ENCODE results near the gene HIC2.
"Not testable (repeated sequence)": the region's sequence is repeated elsewhere in the genome, so short reads cannot be mapped to it uniquely, and the experiment has no call there.

HIC2 gene

DNA sequence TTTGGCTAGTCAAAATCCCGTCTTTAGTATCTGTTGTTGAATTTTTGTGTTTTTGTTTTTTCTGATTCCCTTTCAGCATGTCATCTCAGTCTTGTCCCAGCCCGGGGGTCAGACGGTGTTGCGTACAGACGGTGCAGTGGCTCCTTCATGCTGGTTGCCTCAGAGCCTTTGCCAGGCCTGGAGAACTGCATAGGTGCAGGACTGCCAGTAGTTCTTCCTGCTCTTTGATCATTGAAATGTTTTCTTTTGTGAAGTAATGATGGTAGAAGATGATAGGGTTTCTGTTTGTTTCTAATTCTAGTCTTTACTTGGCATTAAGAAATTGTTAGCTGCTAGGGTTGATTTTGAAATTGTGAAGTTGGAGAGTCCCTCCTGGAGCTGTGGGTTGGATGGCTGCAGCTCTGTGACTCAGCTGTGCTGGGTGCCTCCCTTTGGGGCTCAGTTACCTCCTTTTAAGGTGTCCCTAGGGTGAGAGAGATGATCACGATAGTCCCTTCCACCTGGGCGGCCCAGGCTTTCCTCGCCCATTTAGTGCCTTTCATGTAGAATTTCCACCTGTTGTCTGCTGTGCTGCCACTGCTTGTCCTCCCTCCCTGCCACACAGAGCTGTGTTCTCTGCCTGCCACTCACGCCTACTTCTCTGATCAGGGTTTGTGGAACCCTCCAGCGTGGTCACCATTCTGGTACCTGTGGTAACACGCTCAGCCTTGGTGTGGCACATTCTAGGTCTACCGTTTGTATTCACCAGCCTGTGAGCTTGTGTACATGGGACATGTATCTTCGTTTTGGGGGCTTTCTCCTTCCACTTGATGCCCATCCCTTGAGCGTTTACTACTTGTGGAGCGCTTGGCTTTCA lies 17.4 kb downstream of the HIC2 start:
- not testable (repeated sequence) for DNase-seq (ENCODE audit: low read depth in 2 of 2)

GRCh38 chr22:21435998-21436810 lies 19.0 kb downstream of the HIC2 start:
- not testable (repeated sequence) for DNase-seq (ENCODE audit: low read depth in 2 of 2)

DNA sequence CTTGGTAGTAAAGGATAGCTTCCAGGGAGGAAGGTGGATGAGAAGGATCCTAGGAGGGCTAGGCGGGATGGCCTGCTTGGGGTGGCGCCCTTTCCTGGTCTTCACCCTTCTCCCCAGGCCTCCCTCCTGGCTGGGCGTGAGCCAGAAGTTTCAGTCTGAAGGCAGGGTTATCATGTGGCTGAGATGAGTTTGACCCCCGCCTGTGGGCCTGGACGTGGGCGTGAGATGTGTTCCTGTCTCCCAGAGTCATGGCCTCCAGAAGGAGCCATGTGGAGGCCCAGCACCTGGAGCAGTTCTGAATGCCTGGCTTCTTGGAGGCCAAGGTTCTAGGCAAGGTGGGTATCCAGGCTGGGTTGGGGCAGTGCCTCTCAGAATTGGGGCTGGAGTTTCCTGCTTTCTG lies 20.8 kb downstream of the HIC2 start:
- DNase-seq (ENCODE audit: low read depth in 2 of 2), result not testable (repeated sequence)

DNA sequence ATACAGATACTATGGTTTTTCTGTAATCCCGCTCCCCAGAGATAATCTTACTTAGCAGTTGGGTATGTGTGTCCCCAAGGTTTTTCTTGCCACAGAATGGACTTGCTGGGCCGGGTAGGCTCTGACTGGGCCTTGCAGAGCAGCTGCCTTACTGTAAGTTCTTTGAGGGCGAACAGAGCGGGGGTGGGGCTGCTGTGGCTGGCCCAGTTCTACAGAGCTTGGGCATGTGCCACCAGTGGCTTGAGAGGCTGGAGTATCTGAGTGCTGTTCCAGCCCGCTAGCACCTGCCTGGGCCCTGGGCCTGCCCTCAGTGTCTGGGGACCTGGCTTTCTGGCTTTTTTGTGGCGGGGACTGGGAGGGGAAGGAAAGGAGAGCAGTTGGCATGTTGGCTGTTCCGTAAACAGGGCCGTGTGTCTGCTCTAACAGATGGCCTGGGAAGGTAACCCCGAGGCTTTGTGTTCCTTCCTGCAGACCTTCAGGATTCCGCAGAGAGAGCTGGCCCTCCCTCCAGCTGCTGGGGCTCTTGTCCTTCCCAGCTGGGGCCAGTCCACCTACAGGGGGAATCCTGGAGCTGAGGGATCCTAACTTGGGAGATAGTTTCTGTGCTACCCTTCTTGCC lies 23.0 kb downstream of the HIC2 start:
- DNase-seq (ENCODE audit: low read depth in 2 of 2), result not testable (repeated sequence)

GRCh38 chr22:21440676-21441075 lies 23.5 kb downstream of the HIC2 start:
- not testable (repeated sequence) for DNase-seq (ENCODE audit: low read depth in 2 of 2)

- DNase-seq (ENCODE audit: low read depth in 2 of 2), result not testable (repeated sequence)
These were observed 24.0 kb downstream of the HIC2 start for GRCh38 chr22:21441170-21441569.

- not testable (repeated sequence) for DNase-seq (ENCODE audit: low read depth in 2 of 2)
These were observed 25.0 kb downstream of the HIC2 start for GRCh38 chr22:21442123-21442522.

DNA sequence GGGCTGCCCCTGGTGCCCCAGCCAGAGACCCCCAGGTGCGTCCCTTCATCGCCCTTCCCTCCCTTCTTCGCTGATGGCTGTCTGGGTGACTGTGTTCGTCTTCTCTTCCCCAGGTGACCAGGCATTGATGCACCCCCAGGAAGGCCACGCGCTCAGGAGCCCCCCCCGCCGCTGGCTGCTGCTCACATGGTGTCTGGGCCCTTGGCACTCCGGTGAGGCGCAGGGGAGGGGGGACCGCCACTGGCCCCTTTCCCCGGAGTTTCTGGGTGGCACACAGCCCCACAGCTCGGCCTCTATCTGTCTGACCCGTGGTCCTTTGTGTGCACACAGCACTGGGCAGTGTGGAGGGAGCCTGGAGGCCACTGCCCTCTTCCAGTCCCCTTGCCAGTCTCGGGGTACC lies 25.5 kb downstream of the HIC2 start:
- not testable (repeated sequence) for DNase-seq (ENCODE audit: low read depth in 2 of 2)

GRCh38 chr22:21443057-21443734 lies 26.0 kb downstream of the HIC2 start:
- no peak for DNase-seq (ENCODE audit: low read depth in 2 of 2)

GRCh38 chr22:21443735-21444421 lies 26.7 kb downstream of the HIC2 start:
- DNase-seq (ENCODE audit: low read depth in 2 of 2), result no peak

- no peak for DNase-seq (ENCODE audit: low read depth in 2 of 2)
These were observed 27.7 kb downstream of the HIC2 start for GRCh38 chr22:21444701-21445436.

GRCh38 chr22:21445437-21446127 lies 28.4 kb downstream of the HIC2 start:
- no peak for DNase-seq (ENCODE audit: low read depth in 2 of 2)

- DNase-seq (ENCODE audit: low read depth in 2 of 2), result no peak
These were observed 29.1 kb downstream of the HIC2 start for GRCh38 chr22:21446128-21446826.

GRCh38 chr22:21446827-21447690 lies 29.9 kb downstream of the HIC2 start:
- no peak for DNase-seq (ENCODE audit: low read depth in 2 of 2)

GRCh38 chr22:21447694-21448402 lies 30.7 kb downstream of the HIC2 start:
- no peak for DNase-seq (ENCODE audit: low read depth in 2 of 2)

- no peak for DNase-seq (ENCODE audit: low read depth in 2 of 2)
These were observed 31.7 kb downstream of the HIC2 start for GRCh38 chr22:21448627-21449416.

Data from stimulated activated CD8-positive, alpha-beta memory T cell treated with anti-CD3 and anti-CD28 coated beads, Interleukin-7, amount 100 ng/mL, for 4 hours (primary cell).